Hematopoietic multipotent progenitor cell treated with erythropoietin and hydrocortisone succinate and interleukin-3 and kit ligand, for 6 days (in vitro differentiated cells): Measurements from ENCODE around the gene CHCHD10.

Experiments used
- DNase-seq: peaks from one replicate; pipeline ENCODE4 v3.0.0-alpha.2; 2015

CHCHD10 gene

GRCh38 chr22:23786752-23787599 is 19.2 kb upstream of the CHCHD10 start, which contains the start of gene SMARCB1:
Gene SMARCB1, plus strand, starts transcription at chr22:23786966. Its CDS starts 204 bp downstream, at chr22:23787170.
- peak; percentile 96 for DNase-seq

- DNase-seq, result no peak
These were observed 18.5 kb upstream of the CHCHD10 start for GRCh38 chr22:23786261-23786710.

GRCh38 chr22:23784215-23784732 is 16.5 kb upstream of the CHCHD10 start:
- peak; percentile 73 for DNase-seq

GRCh38 chr22:23783265-23784150 is 15.7 kb upstream of the CHCHD10 start:
- no peak for DNase-seq

GRCh38 chr22:23782703-23783102 is 14.9 kb upstream of the CHCHD10 start:
- no peak for DNase-seq

GRCh38 chr22:23782252-23782651 is 14.5 kb upstream of the CHCHD10 start:
- DNase-seq, result no peak

- no peak for DNase-seq
These were observed 13.9 kb upstream of the CHCHD10 start for GRCh38 chr22:23781511-23782183.

GRCh38 chr22:23781065-23781464 is 13.3 kb upstream of the CHCHD10 start:
- no peak for DNase-seq

- no peak for DNase-seq
These were observed 12.5 kb upstream of the CHCHD10 start for GRCh38 chr22:23780146-23780748.

GRCh38 chr22:23779731-23780130 is 12.0 kb upstream of the CHCHD10 start:
- DNase-seq, result no peak

- no peak for DNase-seq
These were observed 11.3 kb upstream of the CHCHD10 start for GRCh38 chr22:23779083-23779482.

- no peak for DNase-seq
These were observed 10.8 kb upstream of the CHCHD10 start for GRCh38 chr22:23778577-23778900.

- DNase-seq, result no peak
These were observed 10.2 kb upstream of the CHCHD10 start for GRCh38 chr22:23777776-23778576.

GRCh38 chr22:23775779-23776375 is 8.1 kb upstream of the CHCHD10 start:
- no peak for DNase-seq

- no peak for DNase-seq
These were observed 7.2 kb upstream of the CHCHD10 start for GRCh38 chr22:23774922-23775436.

GRCh38 chr22:23774114-23774921 is 6.5 kb upstream of the CHCHD10 start:
- DNase-seq, result no peak

GRCh38 chr22:23773483-23774113 is 5.8 kb upstream of the CHCHD10 start:
- DNase-seq, result no peak

- DNase-seq, result peak; percentile 78
These were observed 5.1 kb upstream of the CHCHD10 start, which contains the start of gene MMP11 for GRCh38 chr22:23772649-23773473. Gene MMP11, plus strand, starts transcription at chr22:23772849. Its CDS starts 22 bp downstream, at chr22:23772871.

- DNase-seq, result no peak
These were observed 4.5 kb upstream of the CHCHD10 start for GRCh38 chr22:23772315-23772648.
